IPS-15b (cell line): ENCODE data around the gene LHFPL6.

ENCODE experiments used
- H3K27me3 ChIP-seq: one replicate; pipeline ENCODE4 v1.6.1; 2013; ENCODE audit warnings: low read length; ENCODE audit not compliant: control insufficient read depth, insufficient read depth
- H3K36me3 ChIP-seq: one replicate; pipeline ENCODE4 v1.6.1; 2013; ENCODE audit warnings: low read length; ENCODE audit not compliant: control insufficient read depth, insufficient read depth
- H3K4me1 ChIP-seq: one replicate; pipeline ENCODE4 v1.6.1; 2013; ENCODE audit warnings: mild to moderate bottlenecking, low read length; ENCODE audit not compliant: control insufficient read depth, insufficient read depth
- H3K4me3 ChIP-seq: one replicate; pipeline ENCODE4 v1.5.1; 2013; ENCODE audit warnings: low read depth, low read length
- H3K9ac ChIP-seq: one replicate; pipeline ENCODE4 v1.6.1; 2013; ENCODE audit warnings: low read depth, mild to moderate bottlenecking, low read length
- H3K9me3 ChIP-seq: one replicate; pipeline ENCODE4 v1.6.1; 2013; ENCODE audit warnings: mild to moderate bottlenecking, low read length; ENCODE audit not compliant: control insufficient read depth, insufficient read depth

Gene LHFPL6

DNA sequence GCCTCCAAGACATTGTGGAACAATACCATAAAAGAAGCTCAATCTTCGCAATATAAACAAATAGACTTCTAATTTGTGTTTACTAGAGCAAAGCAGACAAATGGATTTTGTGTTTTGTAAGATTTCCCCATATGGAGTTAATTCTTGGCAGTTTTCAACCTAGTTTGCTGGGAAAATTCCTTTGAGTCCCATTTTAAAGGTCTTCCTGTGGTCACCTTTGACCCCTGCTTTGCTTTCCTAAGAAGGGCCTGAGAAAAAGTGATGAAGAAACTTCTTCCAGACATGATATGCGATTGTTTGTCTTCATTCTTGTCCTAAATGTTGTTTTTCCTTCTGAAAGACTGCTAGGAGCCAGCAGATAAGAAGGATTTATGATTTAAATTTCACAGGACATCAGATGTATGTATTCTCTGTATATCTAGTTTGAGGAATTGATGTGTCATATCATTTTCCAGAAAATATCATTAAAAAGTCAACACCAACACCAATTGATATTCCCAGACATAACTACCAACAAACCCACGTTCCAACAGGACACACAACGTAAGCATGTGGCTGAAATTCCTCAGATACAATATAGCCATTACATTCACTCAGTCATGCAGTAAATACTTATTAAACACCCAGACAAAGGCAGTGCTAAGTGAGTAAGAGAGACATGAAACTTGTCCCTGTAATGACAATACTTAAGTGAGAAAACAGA, 276.4 kb downstream of the LHFPL6 start:
- no peaks in the 10 kb centered on the region for H3K9me3 ChIP-seq
- H3K4me3 ChIP-seq: no peak overlapping the region
- H3K36me3 ChIP-seq: no peaks in the 10 kb centered on the region
- H3K27me3 ChIP-seq: no peaks in the 10 kb centered on the region
- H3K4me1 ChIP-seq: peaks cover 14% of the 10 kb centered on the region
- H3K9ac ChIP-seq: no peak overlapping the region

DNA sequence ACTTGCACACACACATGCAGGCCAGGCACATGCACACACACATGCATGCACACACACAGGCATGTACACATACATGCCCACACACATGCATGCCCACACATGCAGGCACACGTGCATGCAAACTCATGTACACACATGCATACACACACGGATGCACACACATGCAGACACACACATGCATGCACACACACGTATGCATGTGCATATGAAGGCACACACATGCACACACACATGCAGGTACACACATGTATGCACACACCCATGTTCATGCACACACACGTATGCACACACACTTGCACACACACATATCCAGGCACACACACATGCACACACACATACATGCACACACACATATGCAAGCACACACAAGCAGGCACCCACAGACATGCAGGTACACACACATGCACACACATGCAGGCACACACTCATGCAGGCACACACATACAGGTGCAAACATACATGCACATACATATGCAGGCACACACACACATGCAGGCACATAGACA, 278.1 kb downstream of the LHFPL6 start:
- Histone ChIP-seq H3K9me3 (no peaks in the 10 kb centered on the region), H3K4me3 (no peak overlapping the region), H3K9ac (no peak overlapping the region), H3K36me3 (no peaks in the 10 kb centered on the region), H3K27me3 (no peaks in the 10 kb centered on the region), H3K4me1 (peaks cover 13% of the 10 kb centered on the region)

DNA sequence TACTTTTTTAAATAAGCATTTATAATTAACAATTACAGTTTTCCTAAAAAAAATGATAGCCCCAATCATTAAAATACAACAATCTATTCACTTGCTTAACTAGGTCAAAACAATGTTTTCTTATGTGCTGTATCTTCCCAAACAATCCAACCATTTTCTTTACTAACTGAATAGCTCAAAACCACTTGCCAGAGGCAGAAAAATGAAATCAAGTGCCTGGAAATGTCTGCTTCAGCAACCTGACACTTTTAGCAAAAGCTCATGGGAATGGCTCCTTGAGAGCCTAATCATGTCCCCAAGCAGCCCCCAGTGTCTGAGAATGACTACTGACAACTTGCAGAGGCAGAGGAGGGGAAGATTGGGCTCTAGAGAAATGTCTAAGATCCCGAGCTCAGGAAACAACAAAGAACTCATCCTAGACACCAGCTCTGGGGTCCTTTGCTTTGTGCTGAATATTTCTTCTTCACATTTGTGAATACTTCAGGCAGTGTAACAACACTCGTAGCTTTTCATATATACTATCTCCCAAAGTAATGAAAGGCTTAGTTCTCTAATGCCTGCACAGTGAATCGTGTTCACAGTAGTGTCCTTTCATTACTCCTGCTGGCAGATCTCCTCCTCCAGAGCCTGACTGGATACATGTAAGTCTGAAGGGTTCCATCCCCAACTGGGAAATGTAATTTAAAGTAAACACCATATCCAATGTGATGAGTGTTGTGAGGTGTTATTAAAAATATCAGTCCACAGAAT, 280.0 kb downstream of the LHFPL6 start:
- Histone ChIP-seq H3K9me3 (no peaks in the 10 kb centered on the region), H3K9ac (no peak overlapping the region), H3K36me3 (no peaks in the 10 kb centered on the region), H3K4me3 (no peak overlapping the region), H3K4me1 (no peaks in the 10 kb centered on the region), H3K27me3 (peaks cover 2% of the 10 kb centered on the region)

GRCh38 chr13:39321574-39321973, 281.4 kb downstream of the LHFPL6 start:
- no peaks in the 10 kb centered on the region for H3K4me1 ChIP-seq
- H3K4me3 ChIP-seq: no peak overlapping the region
- no peaks in the 10 kb centered on the region for H3K9me3 ChIP-seq
- peaks cover 2% of the 10 kb centered on the region for H3K27me3 ChIP-seq
- no peak overlapping the region for H3K9ac ChIP-seq
- no peaks in the 10 kb centered on the region for H3K36me3 ChIP-seq

GRCh38 chr13:39318161-39318560, 284.8 kb downstream of the LHFPL6 start:
- peaks cover 2% of the 10 kb centered on the region for H3K27me3 ChIP-seq
- H3K4me3 ChIP-seq: no peak overlapping the region
- H3K4me1 ChIP-seq: no peaks in the 10 kb centered on the region
- H3K9me3 ChIP-seq: no peaks in the 10 kb centered on the region
- no peaks in the 10 kb centered on the region for H3K36me3 ChIP-seq
- no peak overlapping the region for H3K9ac ChIP-seq

DNA sequence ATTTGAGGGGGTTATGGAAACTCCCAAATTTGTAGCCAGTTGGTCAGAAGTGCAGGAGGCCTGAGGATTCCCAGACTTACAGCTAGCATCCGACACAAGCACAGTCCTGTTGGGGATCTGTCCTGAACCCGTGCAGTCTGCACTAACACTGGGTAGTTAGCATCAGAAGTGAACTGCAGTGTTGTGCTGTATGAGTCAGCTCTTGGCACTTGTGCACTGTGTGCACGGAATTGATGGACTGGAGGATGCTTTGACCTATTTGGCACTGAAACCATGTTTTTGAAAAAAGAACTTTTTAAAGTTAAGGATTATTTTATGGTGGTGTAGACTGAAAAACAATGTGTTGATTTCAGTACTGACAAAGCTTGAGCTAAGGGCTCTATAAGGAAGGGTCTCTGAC, 285.7 kb downstream of the LHFPL6 start:
- Histone ChIP-seq H3K9me3 (no peaks in the 10 kb centered on the region), H3K9ac (no peak overlapping the region), H3K4me1 (no peaks in the 10 kb centered on the region), H3K27me3 (peaks cover 2% of the 10 kb centered on the region), H3K36me3 (no peaks in the 10 kb centered on the region), H3K4me3 (no peak overlapping the region)

GRCh38 chr13:39315796-39316195, 287.2 kb downstream of the LHFPL6 start:
- H3K4me3 ChIP-seq: no peak overlapping the region
- H3K27me3 ChIP-seq: peaks cover 2% of the 10 kb centered on the region

GRCh38 chr13:39313721-39314120, 289.3 kb downstream of the LHFPL6 start:
- Histone ChIP-seq H3K9ac (no peak overlapping the region), H3K36me3 (no peaks in the 10 kb centered on the region), H3K9me3 (no peaks in the 10 kb centered on the region), H3K27me3 (no peaks in the 10 kb centered on the region), H3K4me1 (no peaks in the 10 kb centered on the region), H3K4me3 (no peak overlapping the region)

More at GRCh38 chr13:39315796-39316195, 287.2 kb downstream of the LHFPL6 start:
- H3K9ac ChIP-seq: no peak overlapping the region
- no peaks in the 10 kb centered on the region for H3K4me1 ChIP-seq
- no peaks in the 10 kb centered on the region for H3K36me3 ChIP-seq
- no peaks in the 10 kb centered on the region for H3K9me3 ChIP-seq

GRCh38 chr13:39312596-39312995, 290.4 kb downstream of the LHFPL6 start:
- Histone ChIP-seq H3K4me1 (no peaks in the 10 kb centered on the region), H3K27me3 (no peaks in the 10 kb centered on the region), H3K36me3 (no peaks in the 10 kb centered on the region), H3K9ac (no peak overlapping the region), H3K4me3 (no peak overlapping the region), H3K9me3 (no peaks in the 10 kb centered on the region)

GRCh38 chr13:39311619-39312018, 291.4 kb downstream of the LHFPL6 start:
- Histone ChIP-seq H3K36me3 (no peaks in the 10 kb centered on the region), H3K4me1 (no peaks in the 10 kb centered on the region), H3K9ac (no peak overlapping the region), H3K4me3 (no peak overlapping the region), H3K27me3 (no peaks in the 10 kb centered on the region), H3K9me3 (no peaks in the 10 kb centered on the region)

GRCh38 chr13:39310961-39311360, 292.0 kb downstream of the LHFPL6 start:
- no peaks in the 10 kb centered on the region for H3K9me3 ChIP-seq
- no peaks in the 10 kb centered on the region for H3K36me3 ChIP-seq
- no peak overlapping the region for H3K4me3 ChIP-seq
- no peaks in the 10 kb centered on the region for H3K27me3 ChIP-seq
- no peak overlapping the region for H3K9ac ChIP-seq
- H3K4me1 ChIP-seq: no peaks in the 10 kb centered on the region
